Suprapubic skin (tissue), 4 donors: ENCODE data around the gene SLC22A3.

ENCODE experiments used
- POLR2A ChIP-seq, 2 donors: fragments of 450-650 bp; IDR thresholded peaks; one replicate each; pipeline ENCODE4 v1.6.1; 2017; ENCODE audit warnings: antibody characterized with exemption in 2 of 2, mild to moderate bottlenecking in 2 of 2, moderate library complexity in 2 of 2
- POLR2AphosphoS5 ChIP-seq, 3 donors: sonication (generic); formaldehyde crosslinking; IDR thresholded peaks; one replicate each; pipeline ENCODE4 v1.6.1; 2017; ENCODE audit warnings: antibody characterized with exemption in 3 of 3
- TF ChIP-seq, protein P1 (sequence below), 2 donors: fragments of 200-600 bp in 1 of 2; fragments of 450-650 bp in 1 of 2; sonication (generic) in 1 of 2; IDR thresholded peaks; one replicate each; pipeline ENCODE4 v1.5.1; 2016 to 2019; ENCODE audit warnings: antibody characterized with exemption in 2 of 2, mild to moderate bottlenecking in 1 of 2, moderate library complexity in 1 of 2

DNA sequence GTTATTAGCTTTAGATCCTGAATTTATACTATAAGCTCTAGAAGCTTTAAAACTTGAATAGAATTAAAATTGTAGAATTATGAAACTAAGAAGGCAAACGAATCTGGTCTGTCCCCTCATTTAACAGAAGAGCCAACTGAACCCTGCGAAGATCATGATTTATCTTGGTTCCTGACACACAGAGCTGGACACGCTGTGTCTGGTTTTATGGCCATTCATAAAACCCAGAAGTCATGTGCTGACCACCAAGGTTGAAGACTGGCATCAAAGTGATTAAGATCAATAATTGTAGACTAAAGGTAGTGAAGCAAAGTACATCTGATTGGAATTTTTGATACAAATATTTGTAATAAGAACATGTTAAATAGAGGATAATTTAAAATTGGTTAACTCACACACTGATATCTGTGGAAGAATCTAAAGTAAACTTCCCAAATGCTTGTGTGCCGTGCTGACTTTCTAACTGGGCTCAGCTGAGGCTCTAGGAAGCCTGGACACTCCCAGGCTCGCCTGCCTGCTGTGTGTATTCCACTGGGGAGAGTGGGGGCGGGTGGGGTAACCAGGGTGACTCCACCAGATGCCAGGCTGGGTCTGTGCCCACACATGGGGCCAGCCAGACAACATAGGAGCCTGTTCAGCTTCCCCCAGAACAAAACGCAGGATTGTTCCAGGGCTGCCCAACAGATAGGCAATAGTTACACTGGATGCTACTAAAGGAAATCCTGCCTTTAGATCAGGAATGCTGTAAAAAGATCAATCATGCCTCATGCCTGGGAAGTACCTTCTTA lies 42.1 kb upstream of the SLC22A3 start:
- TF ChIP-seq POLR2AphosphoS5 (IDR thresholded peaks at IDR 0.05) (no peak), POLR2A (IDR thresholded peaks at IDR 0.05) (no peak)
- TF ChIP-seq, protein P1, sequence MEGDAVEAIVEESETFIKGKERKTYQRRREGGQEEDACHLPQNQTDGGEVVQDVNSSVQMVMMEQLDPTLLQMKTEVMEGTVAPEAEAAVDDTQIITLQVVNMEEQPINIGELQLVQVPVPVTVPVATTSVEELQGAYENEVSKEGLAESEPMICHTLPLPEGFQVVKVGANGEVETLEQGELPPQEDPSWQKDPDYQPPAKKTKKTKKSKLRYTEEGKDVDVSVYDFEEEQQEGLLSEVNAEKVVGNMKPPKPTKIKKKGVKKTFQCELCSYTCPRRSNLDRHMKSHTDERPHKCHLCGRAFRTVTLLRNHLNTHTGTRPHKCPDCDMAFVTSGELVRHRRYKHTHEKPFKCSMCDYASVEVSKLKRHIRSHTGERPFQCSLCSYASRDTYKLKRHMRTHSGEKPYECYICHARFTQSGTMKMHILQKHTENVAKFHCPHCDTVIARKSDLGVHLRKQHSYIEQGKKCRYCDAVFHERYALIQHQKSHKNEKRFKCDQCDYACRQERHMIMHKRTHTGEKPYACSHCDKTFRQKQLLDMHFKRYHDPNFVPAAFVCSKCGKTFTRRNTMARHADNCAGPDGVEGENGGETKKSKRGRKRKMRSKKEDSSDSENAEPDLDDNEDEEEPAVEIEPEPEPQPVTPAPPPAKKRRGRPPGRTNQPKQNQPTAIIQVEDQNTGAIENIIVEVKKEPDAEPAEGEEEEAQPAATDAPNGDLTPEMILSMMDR (IDR thresholded peaks at IDR 0.05): no peak
